ENCODE measurements around the gene DPYSL3.

Gene DPYSL3

GRCh38 chr5:147479444-147479843, 30.4 kb downstream of the DPYSL3 start:
- DNase-seq (ENCODE audit: low read depth), result no peak
- H3K4me3 ChIP-seq (replicated peaks; ENCODE audit: low read depth, low read length), result no peak overlapping the region
- TF ChIP-seq, protein P1, sequence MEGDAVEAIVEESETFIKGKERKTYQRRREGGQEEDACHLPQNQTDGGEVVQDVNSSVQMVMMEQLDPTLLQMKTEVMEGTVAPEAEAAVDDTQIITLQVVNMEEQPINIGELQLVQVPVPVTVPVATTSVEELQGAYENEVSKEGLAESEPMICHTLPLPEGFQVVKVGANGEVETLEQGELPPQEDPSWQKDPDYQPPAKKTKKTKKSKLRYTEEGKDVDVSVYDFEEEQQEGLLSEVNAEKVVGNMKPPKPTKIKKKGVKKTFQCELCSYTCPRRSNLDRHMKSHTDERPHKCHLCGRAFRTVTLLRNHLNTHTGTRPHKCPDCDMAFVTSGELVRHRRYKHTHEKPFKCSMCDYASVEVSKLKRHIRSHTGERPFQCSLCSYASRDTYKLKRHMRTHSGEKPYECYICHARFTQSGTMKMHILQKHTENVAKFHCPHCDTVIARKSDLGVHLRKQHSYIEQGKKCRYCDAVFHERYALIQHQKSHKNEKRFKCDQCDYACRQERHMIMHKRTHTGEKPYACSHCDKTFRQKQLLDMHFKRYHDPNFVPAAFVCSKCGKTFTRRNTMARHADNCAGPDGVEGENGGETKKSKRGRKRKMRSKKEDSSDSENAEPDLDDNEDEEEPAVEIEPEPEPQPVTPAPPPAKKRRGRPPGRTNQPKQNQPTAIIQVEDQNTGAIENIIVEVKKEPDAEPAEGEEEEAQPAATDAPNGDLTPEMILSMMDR (IDR thresholded peaks at IDR 0.05; ENCODE audit: low read length, missing control alignments), result no peak

DNA sequence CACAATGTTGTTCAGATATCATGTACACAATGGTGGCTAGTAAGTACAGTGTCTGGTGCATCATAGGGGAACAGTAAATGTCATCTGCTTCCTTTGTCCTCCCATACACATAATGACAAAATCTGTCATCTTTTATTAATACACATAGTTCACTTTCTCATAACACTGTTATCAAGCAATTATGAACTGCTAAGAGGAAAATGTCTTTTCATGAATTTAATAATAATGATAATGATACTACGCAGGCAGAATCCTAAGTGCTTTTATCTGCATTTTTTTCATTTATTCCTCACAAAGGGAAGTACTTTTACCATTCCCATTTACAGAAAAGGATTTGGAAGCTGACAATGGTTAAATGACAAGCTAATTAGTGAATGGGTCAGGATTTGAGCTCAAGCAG, 35.7 kb downstream of the DPYSL3 start:
- DNase-seq (ENCODE audit: low read depth), result no peak
- H3K4me3 ChIP-seq (replicated peaks; ENCODE audit: low read depth, low read length), result no peak overlapping the region
- TF ChIP-seq, protein P1 (IDR thresholded peaks at IDR 0.05; ENCODE audit: low read length, missing control alignments), result no peak

DNA sequence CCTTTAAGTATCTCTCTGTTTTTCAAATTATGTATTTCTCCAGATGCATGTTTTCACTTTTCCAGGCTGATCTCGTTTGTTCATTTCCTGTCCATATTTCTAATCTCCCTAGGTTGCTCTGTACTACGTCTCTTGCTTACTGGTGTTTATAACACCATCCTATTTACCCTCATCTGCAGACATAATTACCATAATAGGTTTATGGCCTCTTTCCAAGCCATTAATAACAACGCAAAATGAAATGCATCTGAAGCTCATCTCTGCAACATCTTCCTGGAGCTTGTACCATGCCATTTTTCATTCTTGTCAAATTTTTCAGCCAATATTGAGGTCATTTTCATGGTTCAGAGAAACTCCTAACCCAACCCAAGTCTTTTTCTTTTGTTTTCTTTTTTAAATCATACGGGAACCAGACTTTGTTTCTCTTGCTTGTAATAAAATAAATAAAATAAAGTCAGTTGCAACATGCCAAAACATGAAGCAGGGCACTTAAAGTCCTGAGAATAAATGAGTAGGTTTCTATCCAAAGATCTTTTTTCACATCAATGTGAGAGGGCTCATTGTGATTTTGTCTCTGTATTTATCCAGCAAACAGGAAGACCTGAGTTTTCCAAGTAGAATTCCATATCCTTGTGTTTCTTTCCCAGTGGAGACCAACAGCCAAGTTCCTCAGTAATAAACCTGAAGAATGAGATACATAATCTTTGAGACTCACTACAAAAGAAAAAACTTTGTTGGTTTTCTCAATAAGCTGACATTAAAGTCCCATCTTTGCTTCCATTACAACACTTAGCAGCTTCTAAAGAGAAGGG, 37.0 kb downstream of the DPYSL3 start:
- TF ChIP-seq, protein P1 (IDR thresholded peaks at IDR 0.05; ENCODE audit: low read length, missing control alignments), result no peak
- DNase-seq (ENCODE audit: low read depth), result peak; percentile 52
- H3K4me3 ChIP-seq (replicated peaks; ENCODE audit: low read depth, low read length), result no peak overlapping the region

DNA sequence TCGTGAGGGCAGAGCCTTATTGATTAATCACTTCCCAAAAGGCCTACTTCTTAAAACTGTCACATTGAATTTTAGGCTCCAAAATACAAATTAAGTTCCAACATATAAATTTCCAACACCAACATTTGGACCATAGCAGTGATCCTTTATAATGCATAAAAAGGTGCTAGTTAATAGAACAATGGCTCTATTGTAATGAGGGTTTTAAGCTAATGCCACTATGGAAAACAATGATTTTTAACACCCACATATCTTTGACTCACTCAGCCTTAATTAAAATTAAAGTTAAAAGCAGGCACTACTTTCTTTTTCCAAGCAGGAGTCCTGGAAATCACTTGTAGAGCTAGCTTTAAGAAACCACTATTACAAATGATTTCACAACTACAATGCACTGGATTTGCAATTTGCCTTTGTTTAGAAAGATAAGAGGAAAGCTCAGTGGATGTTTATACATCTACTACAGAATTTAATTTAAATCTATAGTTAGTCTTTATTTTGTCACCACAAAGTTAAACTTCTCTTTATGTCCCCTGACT, 41.8 kb downstream of the DPYSL3 start:
- peak; percentile 57 for DNase-seq (ENCODE audit: low read depth)
- no peak overlapping the region for H3K4me3 ChIP-seq (replicated peaks; ENCODE audit: low read depth, low read length)
- TF ChIP-seq, protein P1 (IDR thresholded peaks at IDR 0.05; ENCODE audit: low read length, missing control alignments), result no peak

GRCh38 chr5:147466360-147466980, 43.4 kb downstream of the DPYSL3 start:
- DNase-seq (ENCODE audit: low read depth), result no peak
- H3K4me3 ChIP-seq (replicated peaks; ENCODE audit: low read depth, low read length), result no peak overlapping the region
- TF ChIP-seq, protein P1 (IDR thresholded peaks at IDR 0.05; ENCODE audit: low read length, missing control alignments), result no peak

- TF ChIP-seq, protein P1 (IDR thresholded peaks at IDR 0.05; ENCODE audit: low read length, missing control alignments), result no peak
- DNase-seq (ENCODE audit: low read depth), result no peak
- H3K4me3 ChIP-seq (replicated peaks; ENCODE audit: low read depth, low read length), result no peak overlapping the region
Measured at GRCh38 chr5:147465747-147466146, 44.1 kb downstream of the DPYSL3 start.

All from fibroblast of pulmonary artery (primary cell).